Measurements from ENCODE around the gene CBX8.

The CBX8 gene

DNA sequence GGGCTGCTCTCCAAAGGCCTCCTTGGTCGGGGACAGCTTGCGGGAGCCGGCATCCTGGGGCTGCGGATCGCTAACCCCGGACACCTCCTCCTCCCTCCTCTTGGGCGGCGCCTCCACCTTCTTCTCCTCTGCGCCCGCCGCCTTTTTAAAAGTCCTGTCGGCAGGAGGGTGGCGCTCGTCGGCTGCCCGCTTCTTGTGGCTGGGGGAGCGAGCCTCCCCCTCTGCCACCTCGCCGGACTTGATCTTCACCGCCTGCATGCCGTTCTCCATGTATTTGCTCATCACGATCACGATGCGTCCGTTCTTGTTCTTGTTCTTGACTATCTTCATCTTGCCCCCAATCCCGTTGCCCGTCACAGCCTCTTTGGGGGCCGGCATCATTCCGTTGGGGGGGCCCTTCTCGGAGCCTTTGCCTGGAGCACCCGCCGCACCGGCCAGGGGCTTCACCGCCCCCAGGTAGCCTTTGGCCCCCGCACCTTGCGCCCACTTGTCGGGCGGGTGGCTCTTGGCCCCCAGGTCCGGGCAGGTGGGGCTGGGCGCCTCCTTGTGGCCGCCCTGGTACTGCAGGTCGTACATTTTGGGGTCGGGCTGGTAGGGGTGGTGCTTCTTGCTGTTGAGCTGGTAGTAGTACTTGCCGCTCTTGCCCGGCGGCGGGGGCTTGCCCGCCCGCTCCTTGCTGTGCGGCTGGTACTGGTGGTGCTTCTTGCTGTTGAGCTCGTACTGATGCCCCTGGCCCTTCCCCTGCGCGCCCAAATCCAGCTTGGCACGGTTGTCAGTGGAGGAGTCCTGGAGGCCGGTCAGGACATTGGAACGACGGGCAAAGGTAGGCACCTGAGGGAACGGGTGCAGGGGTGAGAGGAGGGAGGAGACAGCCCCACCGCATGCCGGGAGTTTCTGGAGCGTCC lies 37.9 kb upstream of the CBX8 start:
- no peak for DNase-seq

DNA sequence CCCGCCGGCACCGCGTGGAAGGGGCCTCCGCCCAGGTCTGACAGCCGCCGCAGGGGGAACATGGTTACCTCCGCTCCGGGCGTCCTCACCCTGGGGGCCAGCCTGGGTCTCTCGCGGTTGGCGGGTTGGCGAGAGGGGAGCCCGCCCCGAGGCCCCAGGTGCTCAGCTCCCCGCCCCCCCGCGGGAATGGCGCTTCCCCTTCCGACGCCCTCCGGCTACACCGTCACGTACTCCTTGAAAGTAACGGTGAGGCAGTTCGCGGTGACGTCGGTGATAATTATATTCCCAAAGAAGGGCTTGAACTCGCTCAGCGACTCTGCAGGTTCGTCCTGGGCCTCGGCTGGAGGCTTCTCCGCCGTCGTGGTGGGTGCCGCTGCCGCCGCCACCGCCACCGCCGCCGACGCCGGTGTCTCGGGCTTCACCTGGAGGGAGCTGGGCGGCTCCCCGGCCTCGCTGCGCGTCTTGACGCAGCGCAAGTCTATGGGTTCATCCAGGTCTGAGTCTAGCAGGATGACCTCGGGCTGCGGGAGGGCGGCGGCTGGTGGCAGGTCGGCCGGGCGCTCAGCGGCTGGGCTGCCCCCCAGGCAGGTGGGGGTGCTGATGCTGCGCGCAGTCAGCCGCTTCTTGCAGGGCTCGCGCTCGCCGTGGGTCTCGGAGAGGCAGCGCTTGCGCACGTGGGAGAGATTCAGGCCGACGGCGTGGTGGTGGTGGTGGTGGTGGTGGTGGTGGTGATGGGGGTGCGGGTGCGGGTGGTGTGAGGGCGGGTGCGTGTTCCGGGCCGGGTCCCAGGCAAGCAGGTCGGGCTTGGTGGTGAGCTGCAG lies 37.1 kb upstream of the CBX8 start:
- DNase-seq = no peak

DNA sequence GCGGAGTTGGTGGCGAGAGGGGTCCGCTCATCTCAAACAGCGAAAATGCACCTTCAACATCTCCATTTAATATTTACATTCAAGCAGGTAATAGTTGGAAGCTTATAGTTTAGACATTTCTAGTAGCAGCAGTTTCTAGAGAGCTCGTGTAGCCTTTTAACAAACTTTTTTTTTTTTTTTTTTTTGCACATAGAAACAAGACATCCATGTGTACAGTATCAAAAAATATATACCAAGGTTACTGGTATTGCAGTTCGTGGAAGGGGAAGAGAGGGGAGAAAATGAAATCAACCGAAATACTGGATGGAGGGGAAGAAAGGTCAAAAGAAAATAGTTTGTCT lies 36.2 kb upstream of the CBX8 start:
- DNase-seq = no peak

DNA sequence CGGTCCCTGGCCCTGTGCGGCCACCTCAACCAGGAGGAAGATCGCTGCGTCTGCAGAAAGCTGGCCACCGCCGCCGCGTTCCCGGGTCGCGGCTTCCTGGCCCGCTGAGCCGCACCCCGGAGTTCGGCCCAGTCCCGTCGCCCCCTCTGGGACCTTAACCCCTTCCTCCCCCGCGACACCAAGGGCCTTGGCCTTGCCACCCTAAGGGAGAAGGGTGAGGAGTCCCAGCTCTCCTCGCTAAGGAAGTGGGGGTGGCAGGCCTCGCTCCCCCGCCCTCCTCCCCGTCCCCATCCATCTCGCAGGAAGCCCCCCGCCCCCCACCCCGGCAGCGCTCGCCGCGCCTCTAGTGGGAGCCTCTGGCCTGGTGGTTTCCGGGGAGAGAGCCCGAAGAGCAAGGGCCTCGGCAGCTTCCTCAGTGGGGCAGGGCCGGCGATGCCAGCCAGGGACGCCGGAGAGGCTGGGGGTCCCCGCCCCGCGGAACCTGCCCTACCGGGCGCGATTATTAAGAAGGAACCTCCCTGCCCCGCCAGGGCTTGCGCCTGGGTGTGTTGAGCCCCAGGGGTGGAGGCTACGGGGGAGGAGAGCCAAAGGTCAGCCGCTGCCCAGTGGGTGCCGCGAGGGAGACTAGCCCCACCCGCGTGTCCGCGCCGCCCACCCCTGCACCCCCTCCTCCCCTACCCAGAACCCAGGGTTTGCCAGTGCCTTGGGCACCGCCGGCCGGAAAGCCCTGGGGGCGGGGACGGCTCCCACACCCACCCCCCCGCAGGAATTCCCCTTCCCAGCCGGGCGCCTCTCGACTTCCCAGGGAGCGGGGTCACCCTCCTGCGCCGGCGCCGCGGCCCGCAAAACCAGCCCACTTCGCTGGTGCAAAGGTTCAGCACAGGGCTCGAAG lies 35.6 kb upstream of the CBX8 start:
- DNase-seq = no peak

DNA sequence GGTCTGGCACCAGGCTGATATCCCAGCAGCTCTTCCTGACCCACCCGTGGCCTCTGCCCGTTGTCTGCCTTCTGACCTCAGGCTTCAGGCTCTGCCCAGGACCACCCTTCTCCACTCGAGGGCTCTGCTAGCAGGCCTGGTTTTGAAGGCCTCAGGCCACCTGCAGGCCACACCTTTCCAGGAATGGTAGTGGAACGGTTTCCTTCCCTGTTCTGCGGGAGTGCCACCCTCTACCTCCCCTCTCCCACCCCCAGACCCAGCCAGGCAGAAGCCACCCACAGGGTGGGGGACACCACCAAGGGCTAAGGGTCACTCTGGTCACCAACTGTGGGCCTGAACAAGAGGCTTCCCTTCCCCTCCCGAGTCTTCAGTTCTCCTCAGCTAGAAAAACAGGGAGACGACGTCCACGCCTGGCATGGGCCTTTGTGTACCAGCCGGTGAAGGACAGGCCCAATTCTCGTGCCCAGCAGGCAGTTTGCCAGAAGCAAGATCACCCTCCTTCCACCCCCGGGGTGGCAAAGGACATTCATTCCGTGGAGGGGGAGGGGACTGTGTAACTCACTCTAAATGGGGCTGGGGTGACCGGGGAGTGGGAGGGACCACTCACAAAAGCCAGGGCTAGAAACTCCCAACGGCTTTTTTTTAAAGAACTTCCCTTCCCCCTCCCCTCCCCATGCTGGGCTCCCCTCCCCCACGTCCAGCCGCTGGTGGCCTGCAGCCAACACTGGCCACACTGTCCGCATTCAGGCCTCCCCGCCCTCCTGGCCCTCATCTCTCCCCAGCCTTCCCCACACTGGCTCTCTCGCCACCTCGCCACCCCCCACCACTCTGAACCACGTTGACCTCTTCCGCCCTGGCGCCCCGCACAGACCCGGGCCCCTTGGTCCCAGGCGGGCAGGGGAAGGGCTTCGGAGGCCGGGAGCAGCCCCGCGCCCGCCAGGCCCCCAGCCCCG lies 34.7 kb upstream of the CBX8 start:
- DNase-seq = no peak

DNA sequence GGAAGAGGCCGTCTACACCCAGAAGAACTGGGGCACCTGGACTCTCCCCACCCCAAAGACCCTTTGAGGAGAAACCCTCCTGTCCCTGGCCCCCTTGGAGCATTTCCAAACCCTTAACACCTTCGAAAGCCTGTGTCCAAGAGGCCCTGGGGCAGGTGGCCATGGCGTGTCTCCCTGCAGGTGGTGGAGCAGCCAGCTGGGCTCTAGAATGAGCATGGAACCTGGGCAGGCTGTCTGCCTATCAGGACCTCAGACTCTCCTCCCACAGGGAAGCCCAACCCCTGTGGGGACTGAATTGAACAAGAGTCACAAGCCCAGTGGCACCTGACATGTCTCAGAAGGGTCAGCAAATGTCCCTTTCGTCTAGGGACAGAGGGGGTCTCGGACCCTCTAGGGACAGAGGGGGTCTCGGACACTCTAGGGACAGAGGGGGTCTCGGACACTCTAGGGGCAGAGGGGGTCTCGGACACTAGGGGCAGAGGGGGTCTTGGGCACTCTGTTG lies 33.9 kb upstream of the CBX8 start:
- no peak for DNase-seq

DNA sequence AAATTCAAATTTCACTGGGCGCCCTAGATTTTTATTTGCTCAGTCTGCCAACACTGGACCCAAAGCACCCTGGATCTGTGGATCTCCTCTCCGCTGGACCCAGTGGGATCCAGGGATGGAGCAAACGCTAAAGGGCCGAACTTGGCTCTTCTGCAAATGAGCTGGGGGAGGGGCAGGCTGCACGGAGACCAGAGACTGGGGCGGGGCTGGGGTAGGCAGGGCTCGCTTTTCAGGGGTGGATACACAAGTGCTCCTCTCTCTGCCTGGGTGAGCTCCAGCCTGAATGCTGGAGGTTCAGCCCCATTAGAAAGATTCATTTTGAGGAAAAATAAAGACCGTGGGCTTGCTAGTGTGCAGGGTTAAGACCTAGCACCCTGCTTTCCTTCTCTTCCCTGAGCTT lies 33.4 kb upstream of the CBX8 start:
- DNase-seq = no peak

DNA sequence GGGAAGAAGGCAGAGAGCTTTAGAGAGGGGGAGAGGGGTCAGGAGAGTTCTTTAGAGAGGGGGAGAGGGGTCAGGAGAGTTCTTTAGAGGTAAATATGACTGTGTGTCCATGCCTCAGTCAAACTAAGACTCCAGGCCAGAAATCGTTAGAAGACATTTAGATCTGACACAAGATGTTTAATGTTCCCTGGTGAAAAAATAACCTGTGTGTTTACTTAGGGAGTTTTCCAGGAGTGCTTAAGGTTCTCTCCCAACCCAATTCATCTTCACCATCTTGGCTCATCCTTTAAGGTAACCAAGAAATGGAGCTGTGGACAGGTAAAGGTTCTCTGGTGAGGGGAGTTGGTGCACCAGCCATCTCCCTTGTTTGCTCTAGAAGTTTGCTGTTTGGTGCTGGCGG lies 32.6 kb upstream of the CBX8 start:
- no peak for DNase-seq

DNA sequence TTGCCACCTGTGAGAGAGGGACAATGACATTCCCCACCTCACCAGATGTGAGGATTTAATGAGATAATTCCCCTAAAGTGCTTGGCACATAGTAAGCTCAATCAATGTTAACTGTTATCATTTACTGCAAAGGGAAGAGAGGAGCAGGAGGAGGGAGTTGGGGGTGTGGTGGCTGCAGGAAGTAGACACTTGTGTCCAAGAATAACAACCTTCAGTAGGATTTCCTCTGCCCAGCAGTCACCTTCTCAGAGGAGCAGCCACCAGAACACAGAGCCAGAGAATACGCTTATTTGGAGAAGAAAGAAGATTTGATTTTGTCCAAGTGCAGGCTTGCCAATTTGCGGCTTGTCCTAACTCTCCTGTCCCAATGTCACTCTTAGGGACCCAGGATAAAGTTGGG lies 32.1 kb upstream of the CBX8 start:
- no peak for DNase-seq

DNA sequence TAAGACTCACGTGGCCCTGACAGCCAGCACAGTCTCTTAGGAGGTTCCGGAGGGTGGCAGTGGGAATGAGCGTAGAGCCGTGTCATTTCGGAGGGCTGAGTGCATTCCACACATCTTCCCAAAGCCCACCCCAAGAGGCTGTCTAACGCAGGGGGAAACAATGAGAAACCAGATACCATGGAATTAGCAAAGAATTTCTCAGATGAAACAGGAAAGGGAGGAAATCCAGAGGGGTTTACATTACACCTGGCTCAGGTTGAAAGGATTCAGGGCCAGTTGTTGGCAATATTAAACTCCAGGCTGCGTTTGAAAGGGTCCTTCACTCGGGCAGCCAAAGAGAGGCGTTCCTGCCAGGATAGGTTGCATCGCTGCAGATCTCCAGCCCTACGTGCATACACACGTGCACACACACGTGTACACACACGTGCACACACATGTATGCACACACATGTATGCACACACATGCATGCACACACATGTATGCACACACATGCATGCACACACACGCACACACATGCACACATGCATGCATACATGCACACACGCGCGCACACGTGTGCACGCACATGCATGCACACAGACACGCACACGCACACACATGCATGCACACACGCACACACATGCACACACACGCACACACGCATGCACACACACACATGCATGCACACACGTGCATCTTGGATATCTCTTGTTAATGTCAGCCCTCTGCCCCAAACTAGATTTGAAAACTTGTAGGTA lies 30.1 kb upstream of the CBX8 start:
- DNase-seq = no peak

DNA sequence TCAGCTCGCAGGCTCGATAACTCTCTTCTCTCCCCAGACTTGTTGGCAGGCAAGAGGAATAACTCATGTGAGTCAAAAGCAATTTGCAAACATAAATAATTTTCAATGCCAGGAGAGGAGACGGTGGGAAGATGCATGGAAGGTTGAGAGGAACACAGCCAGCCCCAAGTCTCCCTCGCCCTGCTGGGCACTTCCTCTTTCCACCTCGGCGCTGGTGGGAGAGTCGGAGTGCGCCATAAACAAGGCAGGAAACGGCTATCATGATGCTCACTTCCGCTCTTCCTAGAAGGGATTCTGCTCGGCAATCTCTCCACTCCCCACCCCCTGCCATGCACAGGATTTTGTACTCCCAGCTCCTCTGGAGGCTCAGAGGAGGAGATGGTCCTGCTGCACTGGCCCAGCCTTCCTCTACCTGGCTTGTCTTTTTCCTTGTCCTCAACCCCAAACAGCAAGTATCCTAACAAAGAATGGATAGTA lies 29.4 kb upstream of the CBX8 start:
- no peak for DNase-seq

DNA sequence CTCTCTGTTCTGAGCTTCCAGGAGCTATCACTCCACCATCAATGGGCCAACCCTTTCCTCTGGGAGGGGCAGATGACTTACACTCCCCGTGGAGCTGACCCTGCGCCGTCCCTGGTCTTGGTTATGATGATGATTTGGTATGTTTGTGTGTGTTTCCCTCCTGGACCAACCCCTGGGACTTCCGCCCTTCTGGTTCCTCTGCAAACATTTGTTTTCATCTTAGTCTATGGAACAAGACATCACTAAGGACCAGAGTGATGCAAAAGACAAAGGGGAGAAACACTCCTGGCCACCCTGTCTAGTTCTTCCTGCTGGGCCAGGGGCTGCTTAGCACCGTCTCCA lies 28.7 kb upstream of the CBX8 start:
- DNase-seq = no peak

DNA sequence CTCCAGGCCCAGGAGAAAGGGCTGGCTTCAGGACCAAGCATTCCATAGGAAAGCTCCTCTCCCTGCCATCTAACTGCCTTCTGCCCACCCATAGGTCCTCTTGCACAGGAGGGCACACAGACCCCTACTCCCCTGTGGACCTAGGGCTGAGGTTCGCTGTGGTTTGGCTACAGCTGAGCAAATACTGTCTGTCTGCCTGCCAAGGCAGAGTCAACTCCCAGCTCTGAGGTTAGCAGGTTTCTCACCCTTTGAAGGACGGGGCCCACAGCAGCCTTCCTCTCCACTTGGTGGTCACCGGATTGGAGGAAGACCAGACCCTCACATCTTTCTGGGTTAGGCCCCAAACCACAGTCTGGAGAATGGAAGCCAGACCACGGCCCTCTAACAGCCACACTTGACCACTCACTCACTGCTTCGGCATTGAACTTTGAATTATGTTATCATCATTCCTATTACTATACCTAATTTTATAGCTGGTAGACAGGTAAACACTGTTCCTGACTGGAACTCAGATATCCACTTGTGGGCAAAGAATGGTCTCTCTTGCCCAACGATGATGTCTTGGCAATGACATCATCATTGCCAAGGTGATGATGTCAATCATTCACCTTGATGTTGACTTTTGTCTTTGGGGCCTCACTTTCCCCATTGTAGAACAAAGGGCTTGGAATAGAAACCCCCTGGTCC lies 28.2 kb upstream of the CBX8 start:
- DNase-seq = no peak

DNA sequence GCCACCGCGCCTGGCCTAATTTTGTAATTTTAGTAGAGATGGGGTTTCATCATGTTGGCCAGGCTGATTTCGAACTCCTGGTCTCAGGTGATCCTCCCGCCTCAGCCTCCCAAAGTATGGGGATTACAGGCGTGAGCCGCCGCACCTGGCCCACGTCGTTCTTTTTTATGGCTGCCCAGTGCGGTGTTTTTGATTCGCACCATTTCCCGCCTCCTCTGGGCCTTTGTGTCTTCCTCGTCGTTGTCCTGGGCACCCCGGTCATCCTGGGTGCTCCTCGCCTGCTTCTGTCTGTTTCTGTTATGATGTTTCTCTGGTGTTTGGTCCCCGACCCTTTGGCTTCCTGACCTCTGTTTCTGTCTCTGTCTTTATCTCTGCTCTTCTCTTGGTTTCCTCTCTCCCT lies 27.4 kb upstream of the CBX8 start:
- no peak for DNase-seq

DNA sequence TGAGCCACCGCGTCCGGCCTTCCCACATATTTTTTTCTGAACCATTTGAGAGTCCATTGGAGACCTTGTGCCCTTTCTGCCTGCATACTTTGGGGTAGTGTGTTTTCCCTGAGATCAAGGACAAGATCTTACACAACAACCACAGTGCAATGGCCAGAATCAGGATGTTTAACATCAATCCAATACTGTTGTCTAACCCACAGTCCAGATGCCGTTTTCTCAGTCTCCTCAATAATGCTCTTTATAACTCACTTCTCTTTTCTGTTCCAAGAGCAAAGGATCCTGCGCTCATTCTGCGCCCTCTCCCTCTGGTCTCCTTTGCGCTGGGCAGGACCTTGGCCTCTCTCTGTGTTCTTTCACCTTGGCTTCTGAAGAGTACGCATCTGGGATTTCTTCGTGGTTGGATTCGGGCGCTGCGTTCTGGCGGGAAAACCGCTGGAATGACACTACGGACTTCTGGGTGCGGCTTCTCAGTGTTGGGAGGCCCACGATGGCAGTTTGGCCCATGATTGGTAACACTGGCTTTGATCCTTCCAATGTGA lies 25.8 kb upstream of the CBX8 start:
- no peak for DNase-seq

DNA sequence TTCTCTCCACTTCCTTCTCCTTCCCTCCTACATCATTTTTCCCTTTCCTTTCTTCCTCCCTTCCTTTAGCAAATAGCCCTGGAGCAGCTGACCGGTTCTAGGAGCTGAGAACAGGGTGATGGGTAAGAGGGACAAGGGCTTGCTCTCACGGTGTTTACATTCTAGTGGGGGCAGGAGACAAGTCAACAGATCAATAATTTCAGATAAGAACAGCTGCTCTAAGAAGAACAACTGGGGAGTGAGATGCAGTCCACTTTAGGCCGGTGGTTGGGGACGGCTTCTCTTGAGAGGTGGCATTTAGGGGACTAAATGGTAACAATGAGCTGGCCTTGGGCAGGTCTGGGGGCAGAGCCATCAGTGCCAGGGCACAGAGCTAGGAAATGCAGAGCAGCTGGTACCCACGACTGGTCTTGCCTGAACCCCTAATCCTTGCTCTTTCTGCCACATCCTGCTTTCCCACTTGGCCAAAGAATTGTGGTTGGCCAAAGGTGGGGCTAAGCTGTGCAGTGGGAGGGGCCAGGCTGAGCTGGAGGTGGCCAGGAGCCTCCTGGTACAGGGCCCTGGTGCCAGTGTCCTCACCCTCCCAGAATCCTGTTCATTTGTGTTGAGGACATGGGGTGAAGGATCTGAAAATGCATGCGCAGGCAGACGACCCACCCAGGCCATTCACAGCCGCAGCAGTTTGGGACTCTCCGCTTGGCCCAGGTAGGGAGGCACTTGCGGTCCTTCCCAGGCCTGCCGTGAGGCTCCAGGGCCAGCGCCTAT lies 24.6 kb upstream of the CBX8 start:
- no peak for DNase-seq

DNA sequence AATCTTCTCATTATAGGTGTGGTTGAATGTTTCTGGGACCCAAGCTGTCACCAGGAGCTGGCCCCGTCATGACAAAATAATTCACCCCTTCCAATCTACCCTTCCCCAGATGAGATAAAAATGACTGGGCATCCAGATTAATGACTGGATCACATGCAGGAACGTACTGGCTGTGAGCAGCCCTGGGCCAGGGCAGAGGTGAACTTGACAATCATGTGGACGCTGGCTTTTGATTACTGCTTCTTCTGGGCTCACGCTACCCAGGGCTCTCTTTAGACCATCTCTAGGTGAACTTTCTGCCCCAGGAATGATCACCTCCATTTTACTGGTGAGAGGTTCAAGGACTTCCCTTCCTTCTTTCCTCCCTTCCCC lies 24.1 kb upstream of the CBX8 start:
- no peak for DNase-seq

DNA sequence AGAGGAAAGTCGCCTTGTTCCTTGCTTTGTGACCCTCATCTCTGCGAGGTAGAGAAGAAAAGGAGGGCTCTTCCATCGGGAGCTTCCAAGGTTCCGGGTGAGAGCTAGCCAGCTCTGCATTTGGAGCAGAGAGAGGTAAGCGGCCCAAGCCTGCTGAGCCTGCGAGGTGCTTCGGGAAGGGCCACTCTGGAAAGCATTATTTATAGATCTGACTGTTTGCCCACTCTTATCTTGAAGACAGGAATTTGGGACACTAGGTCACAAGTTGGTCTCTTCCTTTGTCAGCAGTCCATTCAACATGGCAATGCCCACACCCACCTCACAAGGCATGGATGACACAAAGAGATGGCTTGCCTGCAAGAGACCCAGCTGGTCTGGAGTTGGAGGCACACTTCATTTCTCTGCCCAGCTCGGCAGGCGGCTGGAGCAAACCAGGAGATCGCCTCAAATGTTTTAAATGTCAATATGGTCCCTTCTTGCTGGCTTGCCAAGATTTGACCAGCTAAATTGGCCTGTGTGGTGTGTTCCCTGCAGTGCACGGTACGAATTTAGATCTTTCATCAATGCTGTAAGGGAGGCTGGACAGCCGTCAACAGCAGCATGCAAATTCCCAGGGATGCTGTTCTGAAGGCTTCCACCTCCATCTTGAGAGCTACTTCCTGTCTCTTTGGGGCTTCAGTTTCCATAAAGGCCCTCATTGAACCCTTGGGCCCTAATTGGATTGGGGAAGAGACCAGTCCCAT lies 22.8 kb upstream of the CBX8 start:
- no peak for DNase-seq

DNA sequence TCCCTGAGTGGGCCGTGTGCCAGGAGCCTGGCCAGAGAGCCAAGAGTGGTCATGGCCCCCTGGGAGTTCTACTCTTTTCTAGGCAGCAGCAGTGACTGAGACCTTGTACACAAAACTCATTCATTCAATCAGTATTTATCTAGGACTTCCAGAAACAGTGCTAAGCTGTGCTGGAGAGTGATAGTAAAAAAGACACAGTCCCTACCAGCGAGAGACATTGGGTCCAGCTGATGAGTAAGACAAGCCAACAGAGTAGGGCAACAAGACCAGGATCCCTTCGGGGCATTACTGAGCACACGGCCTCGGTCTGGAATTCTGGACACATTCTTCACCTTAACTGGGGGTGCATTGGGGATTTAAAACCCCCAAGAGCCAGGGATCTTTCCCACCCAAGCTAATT lies 22.2 kb upstream of the CBX8 start:
- no peak for DNase-seq

Measured in amniotic stem cell (primary cell).